Measurements from ENCODE around the gene ZNF644. TPM values are rescaled to one million over a fixed set of nuclear protein-coding genes. Genes with fewer than 3 reads are reported as not detected.

Gene ZNF644
- total RNA-seq, 1 donor, result 58.8 TPM

- no peak overlapping the region for H3K4me3 ChIP-seq (ENCODE audit: low read depth, low read length)
- peak; percentile 66 for DNase-seq (ENCODE audit: low read depth)
- TF ChIP-seq, protein P1, sequence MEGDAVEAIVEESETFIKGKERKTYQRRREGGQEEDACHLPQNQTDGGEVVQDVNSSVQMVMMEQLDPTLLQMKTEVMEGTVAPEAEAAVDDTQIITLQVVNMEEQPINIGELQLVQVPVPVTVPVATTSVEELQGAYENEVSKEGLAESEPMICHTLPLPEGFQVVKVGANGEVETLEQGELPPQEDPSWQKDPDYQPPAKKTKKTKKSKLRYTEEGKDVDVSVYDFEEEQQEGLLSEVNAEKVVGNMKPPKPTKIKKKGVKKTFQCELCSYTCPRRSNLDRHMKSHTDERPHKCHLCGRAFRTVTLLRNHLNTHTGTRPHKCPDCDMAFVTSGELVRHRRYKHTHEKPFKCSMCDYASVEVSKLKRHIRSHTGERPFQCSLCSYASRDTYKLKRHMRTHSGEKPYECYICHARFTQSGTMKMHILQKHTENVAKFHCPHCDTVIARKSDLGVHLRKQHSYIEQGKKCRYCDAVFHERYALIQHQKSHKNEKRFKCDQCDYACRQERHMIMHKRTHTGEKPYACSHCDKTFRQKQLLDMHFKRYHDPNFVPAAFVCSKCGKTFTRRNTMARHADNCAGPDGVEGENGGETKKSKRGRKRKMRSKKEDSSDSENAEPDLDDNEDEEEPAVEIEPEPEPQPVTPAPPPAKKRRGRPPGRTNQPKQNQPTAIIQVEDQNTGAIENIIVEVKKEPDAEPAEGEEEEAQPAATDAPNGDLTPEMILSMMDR (IDR thresholded peaks at IDR 0.05; ENCODE audit: insufficient read depth, low read length), result no peak
Measured at GRCh38 chr1:90959352-90960206, 62.3 kb downstream of the ZNF644 start.

DNA sequence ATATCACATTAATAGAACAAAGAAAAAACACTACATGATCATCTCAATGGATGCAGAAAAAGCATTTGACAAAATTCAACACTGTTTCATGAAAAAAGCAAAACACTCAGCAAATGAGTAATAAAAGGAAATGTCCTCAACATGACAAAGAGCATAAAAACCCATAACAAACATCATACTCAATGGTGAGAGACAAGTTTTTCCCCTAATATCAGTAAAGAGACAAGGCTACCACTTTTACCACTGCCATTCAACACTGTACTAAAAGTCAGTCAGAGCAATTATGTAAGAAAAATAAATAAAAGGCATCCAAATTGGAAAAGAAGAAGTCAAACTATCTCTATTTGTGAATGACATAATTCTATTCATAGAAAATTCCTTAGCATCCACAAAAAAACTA lies 64.3 kb downstream of the ZNF644 start:
- TF ChIP-seq, protein P1 (IDR thresholded peaks at IDR 0.05; ENCODE audit: insufficient read depth, low read length), result no peak
- DNase-seq (ENCODE audit: low read depth), result no peak
- H3K4me3 ChIP-seq (ENCODE audit: low read depth, low read length), result no peak overlapping the region

DNA sequence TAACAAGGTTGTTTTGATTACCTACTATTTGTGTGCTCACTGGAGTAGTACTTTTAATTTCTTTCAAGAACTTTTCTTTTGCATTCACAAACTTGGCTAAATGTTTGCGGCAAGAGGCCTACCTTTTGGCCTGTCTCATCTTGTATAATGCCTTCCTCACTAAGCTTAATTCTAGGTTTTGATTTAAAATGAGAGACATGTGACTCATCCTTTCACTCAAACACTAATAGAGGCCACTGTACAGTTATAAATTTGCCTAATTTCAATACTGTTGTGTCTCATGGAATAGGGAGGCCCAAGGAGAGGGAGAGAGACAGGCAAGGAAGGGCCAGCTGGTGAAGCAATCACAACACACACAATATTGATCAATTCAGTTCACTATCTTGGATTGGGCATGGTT lies 66.1 kb downstream of the ZNF644 start:
- TF ChIP-seq, protein P1 (IDR thresholded peaks at IDR 0.05; ENCODE audit: insufficient read depth, low read length), result no peak
- DNase-seq (ENCODE audit: low read depth), result no peak
- H3K4me3 ChIP-seq (ENCODE audit: low read depth, low read length), result no peak overlapping the region

DNA sequence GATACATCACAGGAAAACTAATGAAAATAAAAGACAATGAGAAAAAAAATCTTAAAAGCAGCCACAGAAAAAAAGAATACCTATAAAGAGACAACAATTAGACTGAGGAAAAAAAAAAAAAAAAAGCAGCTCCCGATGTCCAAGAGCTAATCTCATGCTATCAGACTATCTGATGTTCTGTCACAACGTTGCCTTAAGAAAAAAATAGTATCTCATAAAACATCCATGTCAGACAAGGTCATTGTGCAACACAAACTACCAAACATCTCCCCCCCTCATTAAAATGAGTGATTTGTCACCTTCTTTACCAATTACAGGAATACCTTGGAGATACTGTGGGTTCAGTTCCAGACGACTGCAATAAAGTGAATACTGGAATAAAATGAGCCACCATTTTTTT lies 68.9 kb downstream of the ZNF644 start:
- no peak overlapping the region for H3K4me3 ChIP-seq (ENCODE audit: low read depth, low read length)
- no peak for DNase-seq (ENCODE audit: low read depth)
- TF ChIP-seq, protein P1 (IDR thresholded peaks at IDR 0.05; ENCODE audit: insufficient read depth, low read length), result no peak

DNA sequence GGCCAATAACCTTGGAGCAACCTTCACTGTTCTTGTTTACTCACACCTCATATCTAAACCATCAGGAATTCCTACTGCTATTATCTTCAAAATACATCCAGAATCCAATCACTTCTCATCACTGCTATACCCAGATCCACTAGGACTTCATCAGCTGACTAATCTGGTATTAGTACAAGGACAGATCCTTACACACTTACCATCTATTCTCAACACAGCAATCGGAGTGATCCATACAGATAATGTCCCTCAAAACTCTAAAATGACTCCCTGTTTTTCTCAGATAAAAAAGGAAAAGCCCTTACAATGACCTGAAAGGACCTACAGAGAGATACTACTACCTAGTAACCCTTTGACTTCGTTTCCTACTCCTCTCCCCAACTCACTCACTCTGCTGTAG lies 70.8 kb downstream of the ZNF644 start:
- DNase-seq (ENCODE audit: low read depth), result no peak
- TF ChIP-seq, protein P1 (IDR thresholded peaks at IDR 0.05; ENCODE audit: insufficient read depth, low read length), result no peak
- no peak overlapping the region for H3K4me3 ChIP-seq (ENCODE audit: low read depth, low read length)

GRCh38 chr1:90948301-90948700 lies 73.5 kb downstream of the ZNF644 start:
- TF ChIP-seq, protein P1 (IDR thresholded peaks at IDR 0.05; ENCODE audit: insufficient read depth, low read length), result no peak

More at GRCh38 chr1:90948301-90948700, 73.5 kb downstream of the ZNF644 start:
- no peak for DNase-seq (ENCODE audit: low read depth)
- H3K4me3 ChIP-seq (ENCODE audit: low read depth, low read length), result no peak overlapping the region

All from fibroblast of the aortic adventitia (primary cell).